Keratinocyte (primary cell): ENCODE data around the gene GHRHR. TPM values are rescaled to one million over a fixed set of nuclear protein-coding genes. Genes with fewer than 3 reads are reported as not detected.

Source experiments
- DNase-seq: peaks from one replicate; pipeline ENCODE4 v3.0.0-alpha.2; 2011; ENCODE audit warnings: low read depth, missing footprints, low spot score
- FAIRE-seq: peaks from 2 replicates; lab custom pipeline; 2011; peaks lifted over from hg19 to GRCh38; lab: Jason Lieb, UNC
- H2AFZ ChIP-seq: 2 replicates; pipeline ENCODE4 v1.6.0; 2012; ENCODE audit warnings: low read length, control low read depth, inconsistent platforms; ENCODE audit not compliant: control insufficient read depth
- H3K27ac ChIP-seq: 2 replicates; pipeline ENCODE4 v1.5.1; 2011; ENCODE audit warnings: low read length; ENCODE audit not compliant: control insufficient read depth, insufficient read depth
- H3K27me3 ChIP-seq: 3 replicates; pipeline ENCODE4 v1.6.0; 2011; ENCODE audit warnings: low read length; ENCODE audit not compliant: control insufficient read depth, insufficient read depth; ENCODE audit errors: extremely low read depth
- H3K36me3 ChIP-seq, 2 experiments: 2 replicates in 1 of 2; 3 replicates in 1 of 2; pipeline ENCODE4 v1.5.1; 2011; ENCODE audit warnings: low read length in 2 of 2, mild to moderate bottlenecking in 1 of 2; ENCODE audit not compliant: control insufficient read depth in 2 of 2, insufficient read depth in 2 of 2; ENCODE audit errors: extremely low read depth in 1 of 2
- H3K4me1 ChIP-seq: 3 replicates; pipeline ENCODE4 v1.5.1; 2011; ENCODE audit warnings: low read length; ENCODE audit not compliant: control insufficient read depth, insufficient read depth; ENCODE audit errors: extremely low read depth
- H3K4me2 ChIP-seq: 3 replicates; pipeline ENCODE4 v1.6.0; 2011; ENCODE audit warnings: low read depth, low read length; ENCODE audit not compliant: control insufficient read depth, insufficient read depth; ENCODE audit errors: extremely low read depth
- H3K4me3 ChIP-seq, 3 experiments: fragments of 200-600 bp in 1 of 3; sonication (generic) in 1 of 3; 2 replicates in 2 of 3; 3 replicates in 1 of 3; pipeline ENCODE4 v1.5.1; 2011 to 2016; ENCODE audit warnings: low read length in 3 of 3, mild to moderate bottlenecking in 3 of 3, control low read depth in 2 of 3, inconsistent platforms in 1 of 3, low read depth in 1 of 3, mixed read lengths in 1 of 3, mixed run types in 1 of 3, moderate library complexity in 1 of 3; ENCODE audit not compliant: control insufficient read depth in 2 of 3, insufficient read depth in 2 of 3; ENCODE audit errors: extremely low read depth in 1 of 3
- H3K79me2 ChIP-seq: 2 replicates; pipeline ENCODE4 v1.6.0; 2012; ENCODE audit warnings: low read length; ENCODE audit not compliant: control insufficient read depth, insufficient read depth
- H3K9ac ChIP-seq: 3 replicates; pipeline ENCODE4 v1.6.0; 2011; ENCODE audit warnings: low read length; ENCODE audit not compliant: control insufficient read depth, insufficient read depth; ENCODE audit errors: extremely low read depth
- H3K9me1 ChIP-seq: 3 replicates; pipeline ENCODE4 v1.6.0; 2011; ENCODE audit warnings: low read length; ENCODE audit not compliant: control insufficient read depth, insufficient read depth; ENCODE audit errors: extremely low read depth
- H3K9me3 ChIP-seq: 2 replicates; pipeline ENCODE4 v1.5.1; 2012; ENCODE audit warnings: low read depth, low read length; ENCODE audit not compliant: control insufficient read depth
- H4K20me1 ChIP-seq: 3 replicates; pipeline ENCODE4 v1.6.0; 2011; ENCODE audit warnings: low read length; ENCODE audit not compliant: control insufficient read depth, insufficient read depth; ENCODE audit errors: extremely low read depth
- EZH2 ChIP-seq: IDR thresholded peaks from one replicate; pipeline ENCODE4 v1.6.1; 2012; ENCODE audit warnings: inconsistent platforms, mild to moderate bottlenecking, low read length, moderate library complexity
- dilution Hi-C: fragments of 300-500 bp; cut with MboI; formaldehyde crosslinking; loops from one replicate; pipeline ENCODE4 v1.7.0; 2020; ENCODE audit warnings: low sequenced_read_pairs; ENCODE audit not compliant: extremely low pct_ligation_motif_present
- polyA plus RNA-seq, 5 experiments: library from polyadenylated mRNA; depleted of rRNA in 3 of 5; stranded (reverse) in 3 of 5; stranded (forward) in 1 of 5; unstranded in 1 of 5; fragments of >200 nt; gene quantifications; 1 replicate in 1 of 5; 2 replicates in 3 of 5; 3 replicates in 1 of 5; pipeline versions ENCODE4 v1.2.1 to v1.2.3, GENCODE V29; 2011 to 2012; ENCODE audit warnings: missing spikeins in 2 of 5, low read depth in 1 of 5, low replicate concordance in 1 of 5
- TF ChIP-seq, protein P1 (sequence below), 3 experiments: IDR thresholded peaks in 1 of 3; conservative IDR thresholded peaks in 1 of 3; optimal IDR thresholded peaks in 1 of 3; 2 replicates in 2 of 3; 3 replicates in 1 of 3; pipeline versions ENCODE3 to v1.5.1; 2011; ENCODE audit warnings: low read length in 3 of 3, mild to moderate bottlenecking in 3 of 3, moderate library complexity in 2 of 3, control low read depth in 1 of 3, inconsistent platforms in 1 of 3; ENCODE audit not compliant: insufficient read depth in 2 of 3; ENCODE audit errors: extremely low read depth in 1 of 3

Gene GHRHR
- polyA plus RNA-seq, 1 donor (not counting 4 experiments of a cell fraction or from before 2014, with no cell fraction given) = not detected

- Histone ChIP-seq H3K4me3 (no peak overlapping the region), H3K9me1 (no peaks in the 10 kb centered on the region), H3K27me3 (peaks cover 27% of the 10 kb centered on the region), H3K9ac (no peak overlapping the region), H3K4me1 (no peaks in the 10 kb centered on the region), H3K9me3 (no peaks in the 10 kb centered on the region), H3K4me2 (no peak overlapping the region), H4K20me1 (no peaks in the 10 kb centered on the region), H2AFZ (no peak overlapping the region), H3K79me2 (no peaks in the 10 kb centered on the region), H3K36me3 (no peaks in the 10 kb centered on the region), H3K27ac (no peak overlapping the region)
- DNase-seq (no peak), FAIRE-seq (peak; percentile 69)
- dilution Hi-C loops = loop anchor here (25.0 kb wide), 1 partner anchor 138 kb away; no protein-coding TSS in a partner anchor
- no peak for TF ChIP-seq EZH2
- TF ChIP-seq, protein P1, sequence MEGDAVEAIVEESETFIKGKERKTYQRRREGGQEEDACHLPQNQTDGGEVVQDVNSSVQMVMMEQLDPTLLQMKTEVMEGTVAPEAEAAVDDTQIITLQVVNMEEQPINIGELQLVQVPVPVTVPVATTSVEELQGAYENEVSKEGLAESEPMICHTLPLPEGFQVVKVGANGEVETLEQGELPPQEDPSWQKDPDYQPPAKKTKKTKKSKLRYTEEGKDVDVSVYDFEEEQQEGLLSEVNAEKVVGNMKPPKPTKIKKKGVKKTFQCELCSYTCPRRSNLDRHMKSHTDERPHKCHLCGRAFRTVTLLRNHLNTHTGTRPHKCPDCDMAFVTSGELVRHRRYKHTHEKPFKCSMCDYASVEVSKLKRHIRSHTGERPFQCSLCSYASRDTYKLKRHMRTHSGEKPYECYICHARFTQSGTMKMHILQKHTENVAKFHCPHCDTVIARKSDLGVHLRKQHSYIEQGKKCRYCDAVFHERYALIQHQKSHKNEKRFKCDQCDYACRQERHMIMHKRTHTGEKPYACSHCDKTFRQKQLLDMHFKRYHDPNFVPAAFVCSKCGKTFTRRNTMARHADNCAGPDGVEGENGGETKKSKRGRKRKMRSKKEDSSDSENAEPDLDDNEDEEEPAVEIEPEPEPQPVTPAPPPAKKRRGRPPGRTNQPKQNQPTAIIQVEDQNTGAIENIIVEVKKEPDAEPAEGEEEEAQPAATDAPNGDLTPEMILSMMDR (optimal IDR thresholded peaks at IDR 0.05 in 1 of 3, IDR thresholded peaks at IDR 0.05 in 1 of 3, conservative IDR thresholded peaks at IDR 0.05 in 1 of 3; ENCODE audit: extremely low read depth in 1 of 3, insufficient read depth in 2 of 3, low read length in 3 of 3) = peak; percentile 80 to 97 (median 83)
Measured at GRCh38 chr7:30974605-30975255, 11.0 kb downstream of the GHRHR start.

DNA sequence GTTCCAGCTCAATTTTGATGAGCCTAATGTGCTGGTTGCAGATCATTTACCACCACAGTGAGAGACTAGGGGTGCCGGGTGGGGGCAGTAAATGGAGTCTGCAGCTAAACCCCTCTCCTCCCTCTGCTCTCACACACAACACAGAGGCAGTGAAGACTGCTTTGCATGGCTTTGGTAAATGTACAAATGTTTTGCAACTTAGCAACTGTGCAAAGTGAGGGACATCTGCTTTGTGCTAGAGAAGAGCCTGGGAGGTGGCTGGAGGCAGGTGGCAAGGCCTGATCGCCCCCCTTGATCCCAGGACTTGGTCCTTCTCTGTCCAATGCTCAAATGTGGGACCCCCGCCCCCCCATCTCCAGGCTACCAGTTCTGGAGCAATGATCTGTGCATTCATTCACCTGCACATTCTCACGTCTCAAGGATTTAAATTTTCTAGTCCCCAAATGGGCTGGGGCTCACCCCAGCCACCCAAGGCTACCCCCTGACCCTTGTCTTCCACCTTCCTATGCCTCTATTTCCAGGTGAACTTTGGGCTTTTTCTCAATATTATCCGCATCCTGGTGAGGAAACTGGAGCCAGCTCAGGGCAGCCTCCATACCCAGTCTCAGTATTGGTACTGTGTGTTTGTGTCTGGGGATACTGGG, 11.6 kb downstream of the GHRHR start:
- Histone ChIP-seq H2AFZ (no peak overlapping the region), H3K27me3 (peaks cover 31% of the 10 kb centered on the region), H3K4me3 (no peak overlapping the region), H3K9ac (no peak overlapping the region), H3K4me1 (no peaks in the 10 kb centered on the region), H3K4me2 (no peak overlapping the region), H4K20me1 (no peaks in the 10 kb centered on the region), H3K9me3 (no peaks in the 10 kb centered on the region), H3K9me1 (no peaks in the 10 kb centered on the region), H3K79me2 (no peaks in the 10 kb centered on the region), H3K27ac (no peak overlapping the region), H3K36me3 (no peaks in the 10 kb centered on the region)
- no peak for DNase-seq
- no peak for FAIRE-seq
- dilution Hi-C loops = loop anchor here (25.0 kb wide), 1 partner anchor 137 kb away; no protein-coding TSS in a partner anchor
- TF ChIP-seq, protein P1 (optimal IDR thresholded peaks at IDR 0.05 in 1 of 3, IDR thresholded peaks at IDR 0.05 in 1 of 3, conservative IDR thresholded peaks at IDR 0.05 in 1 of 3; ENCODE audit: extremely low read depth in 1 of 3, insufficient read depth in 2 of 3, low read length in 3 of 3) = no peak
- no peak for TF ChIP-seq EZH2
